Mesothelial cell of epicardium (in vitro differentiated cells): ENCODE measurements around the gene PRUNE1. TPM values are rescaled to one million over a fixed set of nuclear protein-coding genes. Genes with fewer than 3 reads are reported as not detected.

Source experiments
- DNase-seq, 2 experiments: peaks; one replicate each; pipeline ENCODE4 v3.0.0; 2021; ENCODE audit warnings: low spot score in 2 of 2; ENCODE audit not compliant: unreplicated experiment in 2 of 2
- H3K27ac Mint-ChIP-seq: 2 replicates; pipeline ENCODE4 v1.8.0; 2021; ENCODE audit warnings: mixed read lengths
- H3K27me3 Mint-ChIP-seq: 2 replicates; pipeline ENCODE4 v1.8.0; 2021; ENCODE audit warnings: low read depth, mixed read lengths
- H3K36me3 Mint-ChIP-seq: 2 replicates; pipeline ENCODE4 v1.8.0; 2021; ENCODE audit warnings: mixed read lengths
- H3K4me1 Mint-ChIP-seq: 2 replicates; pipeline ENCODE4 v1.8.0; 2021; ENCODE audit warnings: mixed read lengths
- H3K4me3 Mint-ChIP-seq: 2 replicates; pipeline ENCODE4 v1.8.0; 2021; ENCODE audit warnings: mild to moderate bottlenecking, moderate library complexity, mixed read lengths
- H3K9me3 Mint-ChIP-seq: 2 replicates; pipeline ENCODE4 v1.8.0; 2021; ENCODE audit warnings: mixed read lengths
- total RNA-seq: library from RNA; stranded (reverse); gene quantifications from 3 replicates; pipeline ENCODE4 v1.2.1, GENCODE V29; 2021
- TF ChIP-seq, protein P1 (sequence below): fragments of 200-600 bp; sonication (generic); IDR thresholded peaks from one replicate; pipeline ENCODE4 v1.5.0; 2021; ENCODE audit warnings: antibody characterized with exemption; ENCODE audit not compliant: unreplicated experiment

The PRUNE1 gene
- total RNA-seq, 1 donor from 2014 or later = 25.4 TPM

DNA sequence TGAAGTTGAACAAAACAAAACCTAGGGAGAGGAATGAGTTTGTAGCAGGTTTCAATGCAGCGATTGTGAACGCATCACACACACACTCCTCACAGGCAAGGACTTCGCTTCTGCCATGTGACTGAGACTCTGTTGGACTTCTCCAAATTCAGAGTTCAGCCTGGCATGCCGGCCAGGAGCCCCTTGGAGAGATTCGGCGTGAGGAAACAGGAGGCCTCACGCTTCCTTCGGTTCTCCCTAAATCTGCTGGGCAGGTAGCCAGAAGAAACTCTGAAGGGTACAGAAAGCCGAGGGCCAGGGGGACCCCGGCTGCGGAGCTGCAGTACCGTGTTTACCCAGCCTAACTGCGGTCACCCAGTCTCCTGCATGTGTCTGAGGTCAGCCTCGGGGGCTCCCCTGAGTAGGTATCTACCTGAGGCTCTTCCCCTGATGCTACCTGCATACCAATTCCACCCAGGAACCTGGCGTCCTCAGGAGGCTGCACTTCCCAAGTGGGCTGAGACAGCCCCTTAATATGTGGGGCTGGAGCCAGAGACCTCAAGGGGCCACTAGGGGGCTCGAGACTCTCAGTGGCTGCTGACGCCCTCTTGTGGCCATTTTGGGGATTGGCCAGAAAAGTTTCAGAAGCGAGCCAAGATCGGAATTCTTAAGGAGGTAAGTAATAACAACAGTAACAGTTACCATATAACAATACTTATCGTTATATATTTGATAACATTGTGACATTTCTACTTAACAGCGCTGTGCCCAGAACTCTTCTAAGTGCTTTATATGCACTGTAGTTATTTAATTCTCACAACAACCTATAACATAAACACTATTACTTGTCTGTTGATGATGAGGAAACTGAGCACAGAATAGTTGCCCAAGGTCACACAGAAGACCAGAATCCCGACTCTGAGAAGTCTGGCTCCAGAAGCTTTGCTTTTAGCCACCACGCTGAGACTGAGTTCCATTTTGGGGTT is 28.9 kb upstream of the PRUNE1 start:
- Mint-ChIP-seq H3K36me3 (no peaks in the 10 kb centered on the region), H3K27ac (no peak overlapping the region), H3K4me3 (no peak overlapping the region), H3K9me3 (no peaks in the 10 kb centered on the region), H3K27me3 (no peaks in the 10 kb centered on the region), H3K4me1 (peaks cover 23% of the 10 kb centered on the region)
- peak; percentile 78 to 92 for DNase-seq
- TF ChIP-seq, protein P1, sequence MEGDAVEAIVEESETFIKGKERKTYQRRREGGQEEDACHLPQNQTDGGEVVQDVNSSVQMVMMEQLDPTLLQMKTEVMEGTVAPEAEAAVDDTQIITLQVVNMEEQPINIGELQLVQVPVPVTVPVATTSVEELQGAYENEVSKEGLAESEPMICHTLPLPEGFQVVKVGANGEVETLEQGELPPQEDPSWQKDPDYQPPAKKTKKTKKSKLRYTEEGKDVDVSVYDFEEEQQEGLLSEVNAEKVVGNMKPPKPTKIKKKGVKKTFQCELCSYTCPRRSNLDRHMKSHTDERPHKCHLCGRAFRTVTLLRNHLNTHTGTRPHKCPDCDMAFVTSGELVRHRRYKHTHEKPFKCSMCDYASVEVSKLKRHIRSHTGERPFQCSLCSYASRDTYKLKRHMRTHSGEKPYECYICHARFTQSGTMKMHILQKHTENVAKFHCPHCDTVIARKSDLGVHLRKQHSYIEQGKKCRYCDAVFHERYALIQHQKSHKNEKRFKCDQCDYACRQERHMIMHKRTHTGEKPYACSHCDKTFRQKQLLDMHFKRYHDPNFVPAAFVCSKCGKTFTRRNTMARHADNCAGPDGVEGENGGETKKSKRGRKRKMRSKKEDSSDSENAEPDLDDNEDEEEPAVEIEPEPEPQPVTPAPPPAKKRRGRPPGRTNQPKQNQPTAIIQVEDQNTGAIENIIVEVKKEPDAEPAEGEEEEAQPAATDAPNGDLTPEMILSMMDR = peak; percentile 99

DNA sequence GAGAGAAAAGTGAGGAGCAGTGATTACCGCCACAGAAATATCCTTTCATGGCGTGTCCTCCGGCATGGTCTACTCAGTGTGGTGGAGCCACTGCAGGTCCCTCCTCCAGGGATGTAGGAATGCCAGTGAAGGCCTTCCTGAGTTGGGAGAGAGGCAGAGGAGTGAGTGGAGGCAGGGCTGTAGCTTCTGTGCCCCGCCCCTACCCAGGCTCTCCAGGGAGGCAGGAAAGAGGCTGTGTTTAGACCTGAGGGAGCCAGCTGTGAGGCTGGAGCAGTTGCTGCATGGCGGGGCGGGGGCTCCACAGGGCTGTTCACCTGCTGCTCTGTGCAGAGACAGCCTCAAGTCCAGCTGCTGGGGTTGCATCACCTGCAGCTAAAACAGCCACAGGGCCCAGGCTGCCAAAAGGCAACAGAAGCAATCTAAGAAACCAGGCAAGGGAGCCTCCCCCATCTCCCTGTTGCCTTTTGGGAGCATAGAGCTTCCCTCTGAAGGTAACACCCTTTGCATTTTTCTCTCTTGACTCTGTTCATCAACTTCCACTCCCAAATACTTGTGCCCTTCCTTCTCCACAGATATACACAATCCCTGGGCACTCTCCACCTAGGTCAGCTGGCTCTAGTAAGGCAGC is 27.0 kb upstream of the PRUNE1 start:
- no peaks in the 10 kb centered on the region for H3K36me3 Mint-ChIP-seq
- H3K4me1 Mint-ChIP-seq = peaks cover 23% of the 10 kb centered on the region
- TF ChIP-seq, protein P1 = no peak
- no peak for DNase-seq
- peak overlapping the region; percentile 90 for H3K27ac Mint-ChIP-seq
- no peak overlapping the region for H3K4me3 Mint-ChIP-seq
- no peaks in the 10 kb centered on the region for H3K27me3 Mint-ChIP-seq
- H3K9me3 Mint-ChIP-seq = no peaks in the 10 kb centered on the region

DNA sequence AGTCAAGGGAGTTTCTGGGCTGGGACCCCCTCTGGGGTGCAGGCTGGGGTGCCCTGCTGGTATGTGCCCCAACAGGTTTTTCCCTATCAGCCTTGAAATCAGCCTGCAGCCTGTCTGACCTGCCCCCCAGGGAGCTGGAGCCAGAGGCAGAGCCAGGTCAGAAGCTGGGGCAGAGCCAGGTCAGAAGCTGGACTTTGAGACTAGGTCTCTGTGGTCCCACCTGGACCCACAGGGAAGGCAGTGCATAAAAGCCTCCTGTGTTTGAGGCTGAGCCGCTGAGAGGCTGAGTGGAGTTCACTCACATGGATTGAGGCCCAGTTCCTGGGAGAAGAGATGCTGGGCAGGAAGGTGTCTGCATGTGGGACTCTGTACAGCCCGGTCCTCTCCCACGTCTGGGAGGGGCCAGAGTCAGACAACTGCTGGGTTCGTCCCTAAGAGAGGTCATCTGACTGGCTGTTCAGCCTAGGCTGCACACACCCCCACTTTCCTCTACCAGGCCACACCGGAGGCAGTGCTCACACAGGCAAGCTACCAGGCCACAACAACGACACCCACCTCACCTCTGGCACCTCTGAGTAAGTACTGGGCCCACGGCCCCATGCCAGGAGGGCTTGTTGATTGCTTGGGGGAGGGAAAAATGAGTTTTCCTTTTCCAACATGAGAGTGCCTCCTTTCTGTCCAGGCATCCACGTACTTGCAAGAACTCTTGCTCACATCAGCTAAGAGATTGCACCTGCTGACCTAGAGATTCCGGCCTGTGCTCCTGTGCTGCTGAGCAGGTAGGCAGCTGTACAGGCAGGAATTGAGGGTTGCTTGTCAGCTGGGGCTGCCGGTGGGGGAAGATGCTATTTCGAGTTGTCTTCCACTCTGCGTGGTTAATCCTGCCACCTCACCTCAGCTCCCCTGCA is 26.2 kb upstream of the PRUNE1 start, which contains the start of gene ANXA9:
Gene ANXA9, plus strand, starts transcription at position 488 of the 908 bp plus-strand sequence. CDS start 814 bp downstream, outside the sequence.
- H3K36me3 Mint-ChIP-seq = no peaks in the 10 kb centered on the region
- no peak for DNase-seq
- no peak within 1 kb of the TSS for H3K4me3 Mint-ChIP-seq
- H3K27me3 Mint-ChIP-seq = no peaks in the 10 kb centered on the region
- no peaks in the 10 kb centered on the region for H3K9me3 Mint-ChIP-seq
- H3K27ac Mint-ChIP-seq = peak within 1 kb of the TSS; percentile 90
- peaks cover 20% of the 10 kb centered on the region for H3K4me1 Mint-ChIP-seq
- TF ChIP-seq, protein P1 = no peak

DNA sequence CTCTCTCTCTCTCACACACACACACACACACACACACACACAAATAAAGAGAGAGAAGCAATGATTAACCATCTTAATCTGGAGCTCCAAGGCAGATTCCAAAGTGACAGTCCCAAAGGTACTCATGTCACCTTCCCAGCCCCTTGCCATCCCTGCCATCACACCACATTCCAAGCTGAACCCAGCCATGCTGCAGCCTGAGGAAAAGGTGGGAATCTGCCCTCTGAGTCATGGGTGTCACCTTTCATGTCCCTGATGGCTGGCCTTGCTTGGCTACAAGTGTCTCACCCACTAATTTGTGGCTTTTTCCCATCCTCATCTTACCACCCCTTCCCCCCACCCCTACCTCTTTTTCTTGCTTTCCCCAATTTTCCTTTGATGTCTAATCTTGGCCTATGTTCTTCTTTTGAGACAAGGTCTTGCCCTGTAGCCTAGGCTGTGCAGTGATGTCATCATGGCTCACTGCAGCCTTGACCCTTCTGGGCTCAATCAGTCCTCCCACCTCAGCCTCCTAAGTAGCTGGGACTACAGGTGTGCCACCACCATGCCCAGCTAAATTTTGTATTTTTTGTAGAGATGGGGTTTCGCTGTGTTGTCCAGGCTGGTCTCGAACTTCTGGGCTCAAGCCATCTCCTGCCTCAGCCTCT is 22.9 kb upstream of the PRUNE1 start:
- H3K36me3 Mint-ChIP-seq = no peaks in the 10 kb centered on the region
- H3K27me3 Mint-ChIP-seq = no peaks in the 10 kb centered on the region
- no peaks in the 10 kb centered on the region for H3K9me3 Mint-ChIP-seq
- DNase-seq = no peak
- TF ChIP-seq, protein P1 = no peak
- no peak overlapping the region for H3K4me3 Mint-ChIP-seq
- peaks cover 19% of the 10 kb centered on the region for H3K4me1 Mint-ChIP-seq
- H3K27ac Mint-ChIP-seq = no peak overlapping the region

DNA sequence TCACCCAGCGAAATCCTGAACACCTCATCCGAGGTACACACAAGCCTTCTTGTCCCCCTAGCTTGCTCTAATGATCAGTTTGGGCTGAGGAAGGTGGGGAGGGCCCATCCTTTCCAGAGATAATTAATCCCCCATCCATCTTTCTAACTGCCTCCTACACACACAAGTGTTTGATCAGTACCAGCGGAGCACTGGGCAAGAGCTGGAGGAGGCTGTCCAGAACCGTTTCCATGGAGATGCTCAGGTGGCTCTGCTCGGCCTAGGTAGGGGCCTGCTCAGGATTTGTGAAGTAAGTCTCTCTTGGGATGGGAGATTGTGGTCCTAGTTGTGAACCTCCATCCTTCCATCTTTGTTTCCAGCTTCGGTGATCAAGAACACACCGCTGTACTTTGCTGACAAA is 20.3 kb upstream of the PRUNE1 start:
- no peak overlapping the region for H3K4me3 Mint-ChIP-seq
- H3K4me1 Mint-ChIP-seq = no peaks in the 10 kb centered on the region
- TF ChIP-seq, protein P1 = no peak
- no peaks in the 10 kb centered on the region for H3K27me3 Mint-ChIP-seq
- H3K9me3 Mint-ChIP-seq = no peaks in the 10 kb centered on the region
- no peak for DNase-seq
- H3K36me3 Mint-ChIP-seq = no peaks in the 10 kb centered on the region
- no peak overlapping the region for H3K27ac Mint-ChIP-seq
